ENCODE data around the gene LPCAT3.

The LPCAT3 gene, protein sequence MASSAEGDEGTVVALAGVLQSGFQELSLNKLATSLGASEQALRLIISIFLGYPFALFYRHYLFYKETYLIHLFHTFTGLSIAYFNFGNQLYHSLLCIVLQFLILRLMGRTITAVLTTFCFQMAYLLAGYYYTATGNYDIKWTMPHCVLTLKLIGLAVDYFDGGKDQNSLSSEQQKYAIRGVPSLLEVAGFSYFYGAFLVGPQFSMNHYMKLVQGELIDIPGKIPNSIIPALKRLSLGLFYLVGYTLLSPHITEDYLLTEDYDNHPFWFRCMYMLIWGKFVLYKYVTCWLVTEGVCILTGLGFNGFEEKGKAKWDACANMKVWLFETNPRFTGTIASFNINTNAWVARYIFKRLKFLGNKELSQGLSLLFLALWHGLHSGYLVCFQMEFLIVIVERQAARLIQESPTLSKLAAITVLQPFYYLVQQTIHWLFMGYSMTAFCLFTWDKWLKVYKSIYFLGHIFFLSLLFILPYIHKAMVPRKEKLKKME

DNA sequence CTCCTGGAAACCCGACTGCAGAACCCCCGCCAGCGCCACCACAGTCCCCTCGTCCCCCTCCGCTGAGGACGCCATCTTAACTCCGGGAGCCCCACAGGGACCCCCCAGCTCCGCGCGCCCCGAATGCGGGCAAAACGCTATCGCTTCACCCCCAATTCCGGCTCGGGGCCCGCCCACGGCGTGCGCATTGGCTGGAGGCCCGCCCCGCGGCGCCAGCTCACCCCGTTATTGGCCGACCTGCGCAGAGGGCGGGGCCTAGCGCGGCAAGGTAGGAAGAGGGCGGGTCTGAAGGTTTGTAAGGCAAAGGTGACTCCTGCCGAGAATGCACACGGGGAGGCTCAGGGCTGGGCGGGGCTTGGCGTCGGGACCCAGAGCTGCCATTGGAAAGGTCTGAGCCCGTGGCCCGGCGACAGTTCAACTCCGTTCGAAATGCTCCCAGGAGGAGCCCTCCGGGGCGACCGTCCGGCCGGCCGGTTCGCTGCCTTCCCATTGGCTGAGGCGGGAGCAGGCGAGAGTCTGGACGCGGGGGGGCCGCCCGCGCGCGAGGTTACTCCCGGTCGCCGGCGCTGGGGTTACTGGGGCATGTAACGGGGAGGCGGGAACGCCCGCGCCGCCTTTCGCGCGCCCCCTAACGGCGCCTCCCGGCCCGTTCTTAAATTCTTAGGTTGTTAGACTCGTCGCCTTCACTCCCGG, at the start of gene LPCAT3:
Gene LPCAT3, minus strand, starts transcription at position 127 of the 693 bp plus-strand sequence. Its CDS starts 52 bp downstream, at position 75.
- TF ChIP-seq CREB1 (IDR thresholded peaks at IDR 0.05; ENCODE audit: low read depth), result peak; percentile 28; the same call in 1 of the 2 replicates
- TF ChIP-seq TCF12 (IDR thresholded peaks at IDR 0.05; ENCODE audit: low read depth), result peak; percentile 55
- TF ChIP-seq, protein P1, sequence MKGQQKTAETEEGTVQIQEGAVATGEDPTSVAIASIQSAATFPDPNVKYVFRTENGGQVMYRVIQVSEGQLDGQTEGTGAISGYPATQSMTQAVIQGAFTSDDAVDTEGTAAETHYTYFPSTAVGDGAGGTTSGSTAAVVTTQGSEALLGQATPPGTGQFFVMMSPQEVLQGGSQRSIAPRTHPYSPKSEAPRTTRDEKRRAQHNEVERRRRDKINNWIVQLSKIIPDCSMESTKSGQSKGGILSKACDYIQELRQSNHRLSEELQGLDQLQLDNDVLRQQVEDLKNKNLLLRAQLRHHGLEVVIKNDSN (IDR thresholded peaks at IDR 0.05), result no peak; the same call in 1 of the 2 replicates
- TF ChIP-seq, protein P2, sequence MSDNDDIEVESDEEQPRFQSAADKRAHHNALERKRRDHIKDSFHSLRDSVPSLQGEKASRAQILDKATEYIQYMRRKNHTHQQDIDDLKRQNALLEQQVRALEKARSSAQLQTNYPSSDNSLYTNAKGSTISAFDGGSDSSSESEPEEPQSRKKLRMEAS (IDR thresholded peaks at IDR 0.05), result peak; percentile 73
- TF ChIP-seq FOXM1 (IDR thresholded peaks at IDR 0.05; ENCODE audit: borderline replicate concordance, low read depth), result no peak
- peak; percentile 63 for TF ChIP-seq TAF1 (IDR thresholded peaks at IDR 0.05; ENCODE audit: low read depth)
- 0 out of 2 replicates have a peak, but pooled peaks have one; percentile 11 for TF ChIP-seq EP300 (IDR thresholded peaks at IDR 0.05; ENCODE audit: borderline replicate concordance)
- peak; percentile 64; the same call in 1 of the 2 replicates for TF ChIP-seq RAD21 (IDR thresholded peaks at IDR 0.05; ENCODE audit: low read depth)
- peak; percentile 69 for TF ChIP-seq TEAD4 (IDR thresholded peaks at IDR 0.05)
- TF ChIP-seq YY1 (IDR thresholded peaks at IDR 0.05; ENCODE audit: low read depth), result 0 out of 2 replicates have a peak, but pooled peaks have one; percentile 62
- peak; percentile 48; the same call in 1 of the 2 replicates for TF ChIP-seq EGR1 (IDR thresholded peaks at IDR 0.05)
- no peak for TF ChIP-seq CEBPB (IDR thresholded peaks at IDR 0.05)
- peak; percentile 99 for TF ChIP-seq ZBTB7A (IDR thresholded peaks at IDR 0.05; ENCODE audit: low read depth)
- TF ChIP-seq, protein P3, sequence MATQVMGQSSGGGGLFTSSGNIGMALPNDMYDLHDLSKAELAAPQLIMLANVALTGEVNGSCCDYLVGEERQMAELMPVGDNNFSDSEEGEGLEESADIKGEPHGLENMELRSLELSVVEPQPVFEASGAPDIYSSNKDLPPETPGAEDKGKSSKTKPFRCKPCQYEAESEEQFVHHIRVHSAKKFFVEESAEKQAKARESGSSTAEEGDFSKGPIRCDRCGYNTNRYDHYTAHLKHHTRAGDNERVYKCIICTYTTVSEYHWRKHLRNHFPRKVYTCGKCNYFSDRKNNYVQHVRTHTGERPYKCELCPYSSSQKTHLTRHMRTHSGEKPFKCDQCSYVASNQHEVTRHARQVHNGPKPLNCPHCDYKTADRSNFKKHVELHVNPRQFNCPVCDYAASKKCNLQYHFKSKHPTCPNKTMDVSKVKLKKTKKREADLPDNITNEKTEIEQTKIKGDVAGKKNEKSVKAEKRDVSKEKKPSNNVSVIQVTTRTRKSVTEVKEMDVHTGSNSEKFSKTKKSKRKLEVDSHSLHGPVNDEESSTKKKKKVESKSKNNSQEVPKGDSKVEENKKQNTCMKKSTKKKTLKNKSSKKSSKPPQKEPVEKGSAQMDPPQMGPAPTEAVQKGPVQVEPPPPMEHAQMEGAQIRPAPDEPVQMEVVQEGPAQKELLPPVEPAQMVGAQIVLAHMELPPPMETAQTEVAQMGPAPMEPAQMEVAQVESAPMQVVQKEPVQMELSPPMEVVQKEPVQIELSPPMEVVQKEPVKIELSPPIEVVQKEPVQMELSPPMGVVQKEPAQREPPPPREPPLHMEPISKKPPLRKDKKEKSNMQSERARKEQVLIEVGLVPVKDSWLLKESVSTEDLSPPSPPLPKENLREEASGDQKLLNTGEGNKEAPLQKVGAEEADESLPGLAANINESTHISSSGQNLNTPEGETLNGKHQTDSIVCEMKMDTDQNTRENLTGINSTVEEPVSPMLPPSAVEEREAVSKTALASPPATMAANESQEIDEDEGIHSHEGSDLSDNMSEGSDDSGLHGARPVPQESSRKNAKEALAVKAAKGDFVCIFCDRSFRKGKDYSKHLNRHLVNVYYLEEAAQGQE (IDR thresholded peaks at IDR 0.05; ENCODE audit: low read depth), result no peak
- TF ChIP-seq NFIC (IDR thresholded peaks at IDR 0.05), result peak; percentile 23

DNA sequence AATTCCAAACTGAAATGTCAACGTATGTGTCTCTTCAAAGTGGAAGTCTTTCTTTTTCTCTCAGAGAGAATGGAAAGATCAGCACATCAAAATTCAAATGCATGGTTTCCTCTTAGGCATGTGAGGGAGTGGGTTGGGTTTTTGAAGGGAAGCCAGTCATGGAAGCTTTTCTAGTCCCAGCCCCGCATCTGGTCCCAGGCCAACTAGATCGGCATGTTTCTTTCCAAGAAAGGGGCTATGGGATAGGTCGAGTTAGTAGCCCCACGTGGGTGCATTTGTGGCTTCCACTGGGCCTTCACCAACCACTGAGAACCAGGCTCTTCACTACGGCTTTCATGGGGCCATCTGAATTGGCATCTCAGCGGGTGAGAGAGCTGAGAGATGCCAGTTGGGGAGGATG, 48.8 kb upstream of the LPCAT3 start:
- TF ChIP-seq RAD21 (IDR thresholded peaks at IDR 0.05; ENCODE audit: low read depth), result no peak
- TF ChIP-seq TCF12 (IDR thresholded peaks at IDR 0.05; ENCODE audit: low read depth), result no peak
- TF ChIP-seq, protein P3 (IDR thresholded peaks at IDR 0.05; ENCODE audit: low read depth), result no peak
- TF ChIP-seq EGR1 (IDR thresholded peaks at IDR 0.05), result no peak
- TF ChIP-seq, protein P2 (IDR thresholded peaks at IDR 0.05), result no peak
- no peak for TF ChIP-seq FOXM1 (IDR thresholded peaks at IDR 0.05; ENCODE audit: borderline replicate concordance, low read depth)
- no peak for TF ChIP-seq TAF1 (IDR thresholded peaks at IDR 0.05; ENCODE audit: low read depth)
- TF ChIP-seq, protein P1 (IDR thresholded peaks at IDR 0.05), result no peak
- TF ChIP-seq YY1 (IDR thresholded peaks at IDR 0.05; ENCODE audit: low read depth), result no peak
- TF ChIP-seq CREB1 (IDR thresholded peaks at IDR 0.05; ENCODE audit: low read depth), result no peak

DNA sequence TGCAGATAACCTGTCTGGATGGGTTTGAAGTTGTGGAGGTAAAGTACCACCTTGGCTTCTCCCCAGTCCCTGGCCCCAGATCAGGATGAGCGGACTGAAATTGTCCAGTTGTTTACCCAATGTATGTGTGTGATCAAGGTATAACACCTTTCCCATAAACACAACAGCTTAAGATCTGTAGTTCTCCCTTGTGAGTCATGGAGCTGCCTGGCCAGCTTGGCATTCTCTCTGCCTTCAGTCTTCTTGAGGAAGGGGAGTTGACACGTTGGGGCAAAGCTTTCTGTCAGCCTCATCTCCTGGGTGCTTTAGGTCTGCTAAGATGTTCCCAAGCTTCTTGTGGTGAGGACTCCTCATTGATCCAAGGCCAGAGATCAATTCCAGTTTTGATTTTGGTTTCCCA, 48.3 kb upstream of the LPCAT3 start:
- TF ChIP-seq TAF1 (IDR thresholded peaks at IDR 0.05; ENCODE audit: low read depth) (no peak), TEAD4 (IDR thresholded peaks at IDR 0.05) (no peak), YY1 (IDR thresholded peaks at IDR 0.05; ENCODE audit: low read depth) (no peak), RAD21 (IDR thresholded peaks at IDR 0.05; ENCODE audit: low read depth) (no peak), EGR1 (IDR thresholded peaks at IDR 0.05) (no peak), CREB1 (IDR thresholded peaks at IDR 0.05; ENCODE audit: low read depth) (no peak), NFIC (IDR thresholded peaks at IDR 0.05) (no peak), FOXM1 (IDR thresholded peaks at IDR 0.05; ENCODE audit: borderline replicate concordance, low read depth) (no peak), ZBTB7A (IDR thresholded peaks at IDR 0.05; ENCODE audit: low read depth) (no peak), CEBPB (IDR thresholded peaks at IDR 0.05) (no peak)
- TF ChIP-seq, protein P3 (IDR thresholded peaks at IDR 0.05; ENCODE audit: low read depth), result no peak
- TF ChIP-seq, protein P1 (IDR thresholded peaks at IDR 0.05), result no peak

Measured in Ishikawa (cell line).